ENCODE results near the gene TOMM40L.

The TOMM40L gene

DNA sequence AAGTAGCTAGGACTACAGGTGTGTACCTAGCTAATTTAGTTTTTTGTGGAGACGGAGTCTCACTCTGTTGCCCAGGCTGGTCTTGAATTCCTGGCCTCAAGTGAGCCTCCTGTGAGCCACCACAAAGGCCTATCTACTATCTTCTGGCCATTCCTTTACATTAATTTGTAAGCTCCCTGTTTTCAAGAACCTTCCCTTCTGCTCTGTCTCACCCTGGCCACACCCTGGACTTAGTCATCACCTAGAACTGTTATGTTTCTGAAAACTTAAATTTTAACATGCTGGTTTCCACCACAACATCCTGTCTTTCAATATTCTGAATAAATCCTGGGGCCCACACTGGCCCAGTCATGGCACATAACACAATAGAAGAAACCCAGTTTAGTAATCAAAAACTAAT is 43.6 kb upstream of the TOMM40L start:
- H4K20me1 ChIP-seq (ENCODE audit: insufficient read depth, low read length), result no peaks in the 10 kb centered on the region
- no peaks in the 10 kb centered on the region for H3K9me3 ChIP-seq (ENCODE audit: low read length)
- no peaks in the 10 kb centered on the region for H3K36me3 ChIP-seq (ENCODE audit: insufficient read depth, low read length)
- no peak overlapping the region for H3K4me2 ChIP-seq (ENCODE audit: low read length)
- H3K4me3 ChIP-seq (ENCODE audit: low read depth, low read length, poor library complexity, severe bottlenecking), result no peak overlapping the region
- no peak overlapping the region for H3K27ac ChIP-seq (ENCODE audit: low read depth, low read length, poor library complexity, severe bottlenecking)
- H3K79me2 ChIP-seq (ENCODE audit: insufficient read depth, low read length), result no peaks in the 10 kb centered on the region
- H3F3A ChIP-seq (ENCODE audit: insufficient read depth, low read length), result 0 out of 2 replicates have a peak, but pooled peaks cover 4% of the 10 kb centered on the region
- peaks cover 49% of the 10 kb centered on the region for H3K4me1 ChIP-seq (ENCODE audit: insufficient read depth, low read length, severe bottlenecking)
- H3K9me2 ChIP-seq (ENCODE audit: low read depth, low read length), result no peaks in the 10 kb centered on the region
- H2AFZ ChIP-seq (ENCODE audit: low read length), result no peak overlapping the region
- no peak overlapping the region for H3K9ac ChIP-seq (ENCODE audit: low read length)
- no peaks in the 10 kb centered on the region for H3K27me3 ChIP-seq (ENCODE audit: insufficient read depth, low read length)
- TF ChIP-seq, protein P1, sequence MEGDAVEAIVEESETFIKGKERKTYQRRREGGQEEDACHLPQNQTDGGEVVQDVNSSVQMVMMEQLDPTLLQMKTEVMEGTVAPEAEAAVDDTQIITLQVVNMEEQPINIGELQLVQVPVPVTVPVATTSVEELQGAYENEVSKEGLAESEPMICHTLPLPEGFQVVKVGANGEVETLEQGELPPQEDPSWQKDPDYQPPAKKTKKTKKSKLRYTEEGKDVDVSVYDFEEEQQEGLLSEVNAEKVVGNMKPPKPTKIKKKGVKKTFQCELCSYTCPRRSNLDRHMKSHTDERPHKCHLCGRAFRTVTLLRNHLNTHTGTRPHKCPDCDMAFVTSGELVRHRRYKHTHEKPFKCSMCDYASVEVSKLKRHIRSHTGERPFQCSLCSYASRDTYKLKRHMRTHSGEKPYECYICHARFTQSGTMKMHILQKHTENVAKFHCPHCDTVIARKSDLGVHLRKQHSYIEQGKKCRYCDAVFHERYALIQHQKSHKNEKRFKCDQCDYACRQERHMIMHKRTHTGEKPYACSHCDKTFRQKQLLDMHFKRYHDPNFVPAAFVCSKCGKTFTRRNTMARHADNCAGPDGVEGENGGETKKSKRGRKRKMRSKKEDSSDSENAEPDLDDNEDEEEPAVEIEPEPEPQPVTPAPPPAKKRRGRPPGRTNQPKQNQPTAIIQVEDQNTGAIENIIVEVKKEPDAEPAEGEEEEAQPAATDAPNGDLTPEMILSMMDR (IDR thresholded peaks at IDR 0.05; ENCODE audit: low read length), result no peak
- no peak for TF ChIP-seq EZH2 (IDR thresholded peaks at IDR 0.05; ENCODE audit: borderline replicate concordance, low read length)

DNA sequence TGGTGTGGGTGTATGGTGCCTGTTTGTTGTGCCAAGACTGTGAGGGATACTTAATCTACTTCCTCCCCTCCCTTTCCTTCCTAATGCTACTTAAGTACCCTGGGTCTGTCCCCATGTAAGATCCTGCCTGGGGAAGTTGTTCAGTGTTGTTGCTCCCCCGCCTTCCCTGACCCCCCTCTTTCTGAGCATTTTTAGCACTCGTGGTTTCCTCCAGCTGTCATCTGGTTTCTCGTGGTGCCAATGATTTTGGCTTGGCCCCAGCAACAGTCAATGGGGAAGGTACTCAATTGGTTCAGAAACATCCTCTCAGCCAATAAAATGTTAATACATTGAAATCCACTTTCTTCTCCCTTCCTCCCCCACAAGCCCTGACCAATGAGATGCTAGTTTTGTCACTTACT is 40.6 kb upstream of the TOMM40L start:
- Histone ChIP-seq H2AFZ (ENCODE audit: low read length) (peak overlapping the region; percentile 7; the same call in 1 of the 2 replicates), H3K79me2 (ENCODE audit: insufficient read depth, low read length) (no peaks in the 10 kb centered on the region), H3K4me2 (ENCODE audit: low read length) (peak overlapping the region; percentile 44), H4K20me1 (ENCODE audit: insufficient read depth, low read length) (no peaks in the 10 kb centered on the region), H3K27me3 (ENCODE audit: insufficient read depth, low read length) (no peaks in the 10 kb centered on the region), H3F3A (ENCODE audit: insufficient read depth, low read length) (0 out of 2 replicates have a peak, but pooled peaks cover 4% of the 10 kb centered on the region), H3K4me3 (ENCODE audit: low read depth, low read length, poor library complexity, severe bottlenecking) (peak overlapping the region; percentile 6), H3K9me3 (ENCODE audit: low read length) (no peaks in the 10 kb centered on the region), H3K9me2 (ENCODE audit: low read depth, low read length) (no peaks in the 10 kb centered on the region), H3K9ac (ENCODE audit: low read length) (peak overlapping the region; percentile 35; the same call in 1 of the 2 replicates), H3K27ac (ENCODE audit: low read depth, low read length, poor library complexity, severe bottlenecking) (peak overlapping the region; percentile 85), H3K36me3 (ENCODE audit: insufficient read depth, low read length) (no peaks in the 10 kb centered on the region), H3K4me1 (ENCODE audit: insufficient read depth, low read length, severe bottlenecking) (peaks cover 40% of the 10 kb centered on the region)
- TF ChIP-seq EZH2 (IDR thresholded peaks at IDR 0.05; ENCODE audit: borderline replicate concordance, low read length), result no peak
- TF ChIP-seq, protein P1 (IDR thresholded peaks at IDR 0.05; ENCODE audit: low read length), result no peak

DNA sequence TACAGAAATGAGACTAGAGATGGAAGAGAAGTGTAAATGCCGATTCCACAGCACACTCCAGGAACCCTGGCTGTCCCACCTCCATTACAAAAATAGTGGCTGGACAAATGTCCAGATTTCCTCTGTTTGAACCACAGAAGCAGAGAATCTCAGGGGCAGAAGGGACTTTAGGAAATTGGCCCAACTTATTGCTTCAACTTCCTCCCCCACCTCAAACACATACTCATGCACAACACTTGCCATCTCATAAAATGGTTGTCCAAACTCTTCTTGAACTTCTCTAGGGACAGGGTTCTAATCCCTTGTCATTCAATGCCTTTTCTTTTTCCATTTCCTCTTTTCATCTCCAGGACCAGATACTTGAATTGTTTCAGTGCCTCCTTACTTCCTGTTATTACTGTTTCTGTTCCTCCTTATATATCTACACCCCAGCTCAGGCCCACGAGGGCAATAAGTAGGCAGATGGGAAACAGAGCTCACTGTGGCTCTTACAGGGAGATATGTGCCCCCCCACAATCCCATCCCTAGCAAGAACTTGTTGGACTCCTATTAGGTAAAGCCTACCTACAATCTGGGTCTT is 40.0 kb upstream of the TOMM40L start:
- H3K9ac ChIP-seq (ENCODE audit: low read length), result peak overlapping the region; percentile 11; the same call in 1 of the 2 replicates

More for the DNA sequence above, 40.0 kb upstream of the TOMM40L start:
- no peaks in the 10 kb centered on the region for H3K27me3 ChIP-seq (ENCODE audit: insufficient read depth, low read length)
- H4K20me1 ChIP-seq (ENCODE audit: insufficient read depth, low read length), result no peaks in the 10 kb centered on the region
- H3K4me2 ChIP-seq (ENCODE audit: low read length), result peak overlapping the region; percentile 44
- no peaks in the 10 kb centered on the region for H3K36me3 ChIP-seq (ENCODE audit: insufficient read depth, low read length)
- TF ChIP-seq EZH2 (IDR thresholded peaks at IDR 0.05; ENCODE audit: borderline replicate concordance, low read length), result no peak
- TF ChIP-seq, protein P1 (IDR thresholded peaks at IDR 0.05; ENCODE audit: low read length), result no peak
- no peaks in the 10 kb centered on the region for H3K9me2 ChIP-seq (ENCODE audit: low read depth, low read length)
- H3F3A ChIP-seq (ENCODE audit: insufficient read depth, low read length), result 0 out of 2 replicates have a peak, but pooled peaks cover 4% of the 10 kb centered on the region
- H3K4me1 ChIP-seq (ENCODE audit: insufficient read depth, low read length, severe bottlenecking), result peaks cover 40% of the 10 kb centered on the region
- 0 out of 2 replicates have a peak overlapping the region, but pooled peaks have one; percentile 7 for H2AFZ ChIP-seq (ENCODE audit: low read length)
- peak overlapping the region; percentile 6 for H3K4me3 ChIP-seq (ENCODE audit: low read depth, low read length, poor library complexity, severe bottlenecking)
- H3K27ac ChIP-seq (ENCODE audit: low read depth, low read length, poor library complexity, severe bottlenecking), result peak overlapping the region; percentile 85
- no peaks in the 10 kb centered on the region for H3K79me2 ChIP-seq (ENCODE audit: insufficient read depth, low read length)
- H3K9me3 ChIP-seq (ENCODE audit: low read length), result no peaks in the 10 kb centered on the region
